ENCODE results near the gene SPATA1. TPM values are rescaled to one million over a fixed set of nuclear protein-coding genes. Genes with fewer than 3 reads are reported as not detected.

The SPATA1 gene
- polyA plus RNA-seq, 12 donors, result 0.69 to 3.3 (median 1.7) TPM; not detected in 2

DNA sequence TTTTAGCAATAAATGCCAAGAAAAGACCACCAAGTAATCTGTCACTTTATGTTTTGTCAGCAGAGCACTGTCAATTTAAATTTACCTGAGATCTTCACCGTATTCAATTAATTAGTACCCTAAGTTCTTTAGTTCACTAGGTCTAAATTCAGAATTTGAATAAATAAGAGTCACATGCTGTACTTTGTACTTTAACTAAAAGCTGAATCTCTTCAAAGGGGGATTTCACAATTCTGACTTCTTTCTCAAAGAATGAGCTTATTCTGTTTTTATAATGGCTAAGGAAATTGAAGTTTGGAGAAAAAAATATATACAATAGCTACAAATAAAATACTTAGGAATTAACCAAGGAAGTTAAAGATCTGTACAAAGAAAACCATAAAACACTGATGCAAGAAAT lies 2.3 kb downstream of the SPATA1 start:
- DNase-seq, result no peak

DNA sequence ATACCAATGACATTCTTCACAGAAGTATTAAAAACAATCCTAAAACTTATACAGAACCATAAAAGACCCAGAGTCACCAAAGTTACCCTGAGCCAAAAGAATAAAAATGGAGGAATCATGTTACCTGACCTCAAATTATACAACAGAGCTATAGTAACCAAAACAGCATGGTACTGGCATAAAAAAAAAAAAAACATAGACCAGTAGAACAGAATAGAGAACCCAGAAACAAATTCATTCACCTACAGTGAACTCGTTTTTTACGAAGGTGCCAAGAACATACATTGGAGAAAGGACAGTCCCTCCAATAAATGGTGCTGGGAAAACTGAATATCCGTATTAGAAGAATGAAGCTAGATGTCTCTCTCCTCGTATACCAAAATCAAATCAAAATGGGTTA lies 2.8 kb downstream of the SPATA1 start:
- DNase-seq, result no peak

DNA sequence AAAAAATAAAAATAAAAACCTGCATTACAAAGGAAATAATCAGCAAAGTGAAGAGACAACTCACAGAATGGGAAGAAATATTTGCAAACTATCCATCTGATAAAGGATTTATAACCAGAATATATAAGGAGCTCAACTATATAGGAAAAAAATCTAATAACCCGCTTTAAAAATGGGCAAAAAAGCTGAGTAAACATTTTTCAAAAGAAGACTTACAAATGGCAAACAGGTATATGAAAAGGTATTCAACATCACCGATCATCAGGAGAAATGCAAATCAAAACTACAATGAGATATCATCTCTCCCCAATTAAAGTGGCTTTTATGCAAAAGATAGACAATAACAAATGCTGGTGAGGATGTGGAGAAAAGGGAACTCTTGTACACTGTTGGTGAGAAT lies 4.0 kb downstream of the SPATA1 start:
- DNase-seq, result no peak

DNA sequence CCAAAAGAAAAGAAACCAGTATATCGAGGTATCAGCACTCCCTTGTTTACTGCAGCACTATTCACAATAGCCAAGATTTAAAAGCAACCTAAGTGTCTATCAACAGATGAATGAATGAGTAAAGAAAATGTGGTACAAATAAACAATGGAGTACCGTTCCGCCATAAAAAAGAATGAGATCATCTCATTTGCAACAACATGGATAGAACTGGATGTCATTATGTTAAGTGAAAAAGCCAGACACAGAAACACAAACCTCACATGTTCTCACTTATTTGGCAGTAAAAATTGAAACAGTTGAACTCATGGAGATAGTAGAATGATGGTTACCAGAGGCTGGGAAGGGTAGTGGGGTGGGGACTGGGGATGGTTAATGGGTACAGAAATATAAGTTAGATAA lies 4.5 kb downstream of the SPATA1 start:
- DNase-seq, result no peak

DNA sequence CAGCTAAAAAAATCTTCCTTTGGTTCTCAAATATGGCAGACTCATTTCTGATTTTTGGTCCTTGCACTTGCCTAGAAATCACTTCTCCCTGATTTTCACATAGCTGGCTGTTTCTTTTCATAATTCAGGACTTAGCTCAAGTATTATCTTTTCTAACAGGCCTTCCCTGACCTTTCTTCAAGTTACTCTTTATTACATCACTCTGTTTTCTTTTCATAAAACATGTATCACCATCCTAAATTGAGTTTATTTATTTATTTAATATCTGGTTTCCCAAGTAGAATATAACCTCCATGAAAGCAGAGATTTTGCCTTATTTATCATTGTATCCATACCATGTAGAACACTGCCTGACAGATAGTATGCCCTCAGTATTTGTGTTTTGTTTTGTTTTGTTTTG lies 18.4 kb downstream of the SPATA1 start:
- DNase-seq, result no peak

DNA sequence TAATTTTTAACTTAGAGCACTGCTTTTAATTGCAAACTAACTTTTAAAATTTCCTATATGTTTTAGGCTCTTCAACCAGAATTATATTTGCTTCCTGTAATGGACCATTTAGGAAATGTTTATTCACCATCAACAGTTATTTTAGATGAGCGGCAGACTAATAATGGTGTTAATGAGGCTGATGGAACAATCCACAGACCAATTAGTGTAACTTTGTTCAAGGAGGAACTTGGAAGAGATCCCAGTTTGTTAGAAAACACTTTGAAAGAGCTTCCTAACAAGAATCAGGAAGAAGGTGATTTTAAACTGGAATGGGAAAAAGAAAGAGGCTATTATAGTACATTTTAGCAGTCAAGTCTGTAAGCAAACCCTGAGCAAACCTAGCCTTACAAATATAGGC lies 19.6 kb downstream of the SPATA1 start:
- DNase-seq, result no peak

DNA sequence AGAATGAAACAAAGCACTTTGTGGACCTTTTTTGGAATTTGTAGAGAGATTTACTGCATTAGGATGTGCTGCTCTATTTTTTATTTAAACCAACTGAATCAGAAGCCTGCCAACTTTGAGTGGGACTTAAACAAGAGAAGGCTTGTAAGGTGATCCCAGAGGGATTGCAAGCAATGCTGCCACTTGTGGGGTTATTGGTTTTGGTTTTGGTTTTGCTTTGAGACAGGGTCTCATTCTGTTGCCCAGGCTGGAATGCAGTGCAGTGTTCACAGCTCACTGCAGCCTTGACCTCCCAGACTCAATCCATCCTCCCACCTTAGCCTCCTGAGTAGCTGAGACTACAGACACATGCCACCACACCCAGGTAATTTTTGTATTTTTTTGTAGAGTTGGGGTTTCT lies 32.4 kb downstream of the SPATA1 start:
- no peak for DNase-seq

DNA sequence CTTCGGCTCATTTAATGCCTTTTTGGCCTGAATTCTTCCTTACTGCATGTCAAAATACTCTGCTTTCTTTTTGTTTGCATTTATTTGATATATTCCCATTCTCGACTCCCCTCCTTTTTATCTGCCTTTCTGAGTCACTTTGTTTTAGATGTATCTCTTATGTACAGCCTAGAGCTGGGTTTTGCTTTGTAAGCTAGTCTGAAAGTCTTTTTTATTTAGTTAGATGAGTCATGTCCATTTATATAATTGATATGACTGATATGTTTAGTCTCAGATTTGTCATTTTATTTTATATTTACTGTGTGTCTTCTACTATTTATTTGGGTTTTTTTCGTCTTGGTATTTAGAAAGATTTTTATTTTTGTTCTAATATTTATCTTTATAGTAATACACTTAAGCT lies 33.8 kb downstream of the SPATA1 start:
- DNase-seq, result no peak

DNA sequence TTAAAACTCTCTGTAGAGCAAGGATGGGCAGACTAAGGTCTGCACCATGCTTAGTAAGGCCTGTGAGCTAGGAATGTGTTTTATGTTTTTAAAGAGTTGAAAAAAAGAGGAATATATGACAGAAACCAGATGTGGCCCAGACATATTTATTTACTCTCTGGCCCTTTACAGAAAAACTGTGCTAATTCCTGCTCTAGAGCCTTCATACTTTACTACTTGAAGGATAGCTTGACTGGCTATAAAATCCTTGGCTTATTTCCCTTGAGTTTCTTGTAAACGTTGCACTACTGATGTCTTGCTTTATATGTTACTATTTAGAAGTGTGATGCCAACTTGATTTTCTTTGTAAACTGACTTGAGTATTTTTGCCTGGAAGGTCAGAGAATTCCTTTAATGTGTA lies 34.6 kb downstream of the SPATA1 start:
- DNase-seq, result no peak

DNA sequence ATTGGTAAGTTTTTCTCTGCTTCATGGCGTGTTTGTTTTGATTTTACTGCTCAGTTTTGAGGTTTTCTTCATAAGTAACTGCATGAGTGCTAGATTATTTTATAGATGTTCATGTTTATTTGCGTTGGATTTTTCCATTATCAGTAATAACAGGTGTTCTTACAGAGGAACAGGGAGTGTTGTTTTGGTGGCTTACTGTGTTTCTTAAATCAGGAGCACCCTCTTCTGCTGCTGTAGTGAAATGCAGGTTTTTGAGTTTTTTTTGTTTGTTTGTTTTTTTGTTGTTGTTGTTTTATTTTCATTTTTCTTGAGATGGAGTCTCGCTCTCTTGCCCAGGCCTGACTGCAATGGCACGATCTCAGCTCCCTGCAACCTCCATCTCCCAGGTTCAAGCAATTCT lies 35.5 kb downstream of the SPATA1 start:
- DNase-seq, result no peak

DNA sequence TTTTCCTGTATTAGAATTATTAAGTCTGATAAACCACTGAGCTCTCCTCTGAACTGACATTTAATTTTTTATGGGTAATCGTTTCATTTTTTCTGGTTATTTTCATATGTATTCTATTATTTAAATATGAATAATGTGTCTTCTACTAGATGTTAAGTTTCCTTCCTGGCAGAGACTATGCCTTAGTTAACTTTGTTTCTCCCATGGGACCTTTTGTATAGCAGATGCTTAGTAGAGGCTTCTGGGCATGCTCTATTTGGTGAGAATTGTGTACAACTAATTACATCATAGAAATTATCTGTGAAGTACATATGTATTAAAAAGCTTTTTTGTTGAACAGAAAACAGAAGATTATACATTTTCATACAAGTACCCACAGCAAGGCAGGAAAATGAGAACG lies 44.6 kb downstream of the SPATA1 start:
- DNase-seq, result peak; percentile 2

DNA sequence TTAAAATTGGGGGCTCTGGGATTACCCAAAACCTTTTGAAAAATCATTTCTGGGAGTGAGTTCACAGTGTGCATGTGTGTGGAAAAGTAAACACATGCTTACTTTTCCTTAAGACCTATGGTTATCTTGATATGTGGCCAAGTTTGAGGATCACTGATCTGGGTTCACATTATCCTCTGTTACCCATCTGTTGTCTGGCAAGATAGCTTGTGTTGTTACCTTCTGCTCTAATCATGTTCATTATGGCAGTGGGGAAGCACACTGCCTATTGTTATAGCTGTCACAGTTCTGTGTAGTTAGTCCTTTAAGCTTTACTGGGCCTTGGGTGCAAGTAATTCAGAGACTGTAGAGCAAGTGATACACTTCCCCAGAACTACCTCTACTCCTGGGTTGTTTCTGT lies 63.0 kb downstream of the SPATA1 start:
- no peak for DNase-seq

DNA sequence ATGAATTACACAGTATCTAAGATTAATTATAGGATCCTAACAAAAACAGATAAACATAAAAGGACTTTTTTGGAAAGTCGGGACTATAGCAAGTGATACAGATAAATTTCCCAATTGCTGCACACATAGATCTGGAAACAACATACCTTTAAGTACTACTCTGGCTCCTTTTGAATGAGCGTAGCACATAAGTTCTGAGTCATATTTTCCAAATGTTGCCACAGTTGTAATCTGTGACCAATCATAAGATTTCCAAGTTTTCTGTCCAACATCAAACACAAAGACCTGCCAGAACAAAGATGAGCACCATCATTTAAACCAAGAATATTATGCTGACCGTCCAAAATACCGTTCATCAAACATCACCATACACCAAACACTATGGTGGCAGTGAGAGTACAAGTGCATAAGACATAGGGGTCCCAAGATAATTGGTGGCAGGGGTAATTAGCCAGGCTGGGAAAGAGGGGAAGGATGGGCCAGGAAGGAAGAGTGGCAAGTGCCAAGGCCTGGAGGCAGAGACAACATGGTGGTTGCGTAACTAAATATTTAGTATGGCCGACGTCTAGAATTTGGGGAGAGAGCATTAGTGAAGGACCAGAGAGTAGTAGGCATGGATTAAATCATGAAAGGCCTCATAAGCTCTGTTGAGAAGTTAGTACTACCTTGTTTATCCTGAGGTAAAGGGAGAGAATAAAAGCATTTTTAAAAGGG lies 64.4 kb downstream of the SPATA1 start:
- DNase-seq, result no peak

DNA sequence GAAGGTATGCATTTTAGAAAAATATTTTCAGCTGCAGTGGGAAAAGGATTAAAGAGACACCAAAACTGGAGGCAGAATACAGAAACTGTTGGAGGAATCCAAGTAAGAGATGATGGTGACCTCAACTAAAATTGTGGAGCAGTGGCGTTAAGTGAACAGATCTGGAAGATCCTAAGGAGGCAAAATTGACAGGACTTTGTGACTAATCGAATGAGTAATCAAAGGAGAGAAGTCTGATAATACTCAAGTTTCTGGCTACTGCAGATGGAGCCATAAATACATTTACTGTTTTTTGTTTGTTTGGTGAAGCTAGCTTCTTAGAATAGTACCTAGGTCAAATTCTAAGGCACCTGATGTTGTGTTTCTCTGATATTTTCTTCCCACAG lies 65.0 kb downstream of the SPATA1 start:
- no peak for DNase-seq

DNA sequence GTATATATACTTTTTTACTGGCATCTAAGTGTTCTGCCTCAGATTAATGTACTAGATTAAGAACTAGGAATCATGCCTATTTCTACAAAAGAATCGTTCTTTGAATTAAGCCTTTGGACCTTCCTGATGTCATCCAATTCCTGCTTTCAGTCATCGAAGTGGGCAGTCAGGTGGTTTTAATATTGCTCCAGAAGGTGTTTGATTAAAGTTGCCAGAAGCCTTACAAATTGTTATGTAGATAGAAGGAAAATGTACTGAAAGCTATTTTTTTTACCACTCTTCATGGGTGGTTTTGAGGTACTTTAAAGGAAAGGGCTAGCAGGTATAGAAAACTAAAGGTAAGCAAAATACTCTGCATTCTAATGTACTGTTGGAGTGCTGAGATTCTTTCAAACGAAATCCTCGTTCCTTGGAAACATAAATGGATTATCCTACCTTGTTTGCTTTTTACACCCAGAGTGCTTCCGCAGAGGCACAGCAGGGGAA lies 67.3 kb downstream of the SPATA1 start:
- DNase-seq, result peak; percentile 6

DNA sequence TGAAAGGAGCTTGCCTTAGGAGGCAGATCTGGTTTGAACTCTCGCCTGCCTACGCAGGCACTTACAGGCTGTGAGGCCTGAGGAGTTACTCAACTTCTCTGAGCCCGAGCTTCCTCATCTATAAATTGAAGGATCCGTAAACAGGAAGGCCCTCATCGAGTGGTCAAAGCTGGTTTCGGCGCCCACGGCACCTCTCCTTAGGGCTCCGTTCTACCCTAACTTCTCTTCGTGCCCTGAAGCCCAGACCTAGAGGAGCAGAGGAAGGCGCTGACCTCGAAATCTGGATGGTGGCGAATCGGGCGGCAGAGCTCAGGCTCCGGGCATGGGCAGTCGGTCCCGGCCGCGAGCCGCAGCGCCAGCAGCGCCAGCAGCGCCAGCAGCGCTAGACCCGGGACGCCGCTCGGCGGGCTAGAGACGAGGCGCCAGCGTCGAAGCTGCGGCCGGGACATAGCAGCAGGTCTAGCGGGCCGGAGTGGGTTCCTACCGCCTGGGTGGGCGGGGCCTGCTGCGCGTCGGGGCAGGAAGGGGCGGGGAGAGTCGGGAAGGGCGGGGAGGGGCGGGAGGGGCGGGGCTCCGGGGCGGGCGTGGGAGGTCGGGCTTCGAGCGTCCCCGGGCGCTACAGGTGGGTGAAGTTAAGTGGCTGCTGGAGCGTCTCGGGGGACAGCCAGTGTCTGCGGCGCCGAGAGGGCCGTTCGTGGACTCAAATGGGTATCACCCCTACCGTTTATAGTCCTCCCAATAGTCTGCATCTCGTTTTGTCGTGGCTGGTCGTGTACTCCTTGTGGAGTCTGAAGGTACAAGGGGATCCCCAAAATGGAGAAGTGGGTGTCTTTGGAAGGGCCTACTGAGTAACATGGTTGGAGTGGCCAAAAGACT lies 68.0 kb downstream of the SPATA1 start, which contains the start of gene CTBS:
Gene CTBS, minus strand, starts transcription at position 474 of the 876 bp plus-strand sequence. Its CDS starts 25 bp downstream, at position 449.
- peak; percentile 84 for DNase-seq

DNA sequence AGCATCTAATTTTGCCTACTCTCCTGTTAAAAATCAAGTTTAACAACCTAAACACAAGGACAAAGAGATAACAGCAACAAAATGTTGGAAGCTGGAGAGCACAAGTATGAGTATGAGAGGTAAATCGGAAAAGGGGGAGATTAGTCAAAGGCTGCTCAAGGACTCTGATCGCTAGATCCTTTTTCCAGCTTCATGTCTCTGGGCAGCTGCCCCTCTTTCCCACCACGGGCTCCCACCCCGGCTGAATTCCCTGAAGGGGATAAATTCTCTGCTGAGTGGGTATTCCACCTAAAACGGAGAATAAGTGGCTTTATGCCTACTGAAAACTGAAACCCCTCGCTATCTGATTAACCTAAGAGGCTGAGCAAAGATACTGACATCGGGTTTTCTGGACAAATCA lies 68.8 kb downstream of the SPATA1 start:
- peak; percentile 7 for DNase-seq

DNA sequence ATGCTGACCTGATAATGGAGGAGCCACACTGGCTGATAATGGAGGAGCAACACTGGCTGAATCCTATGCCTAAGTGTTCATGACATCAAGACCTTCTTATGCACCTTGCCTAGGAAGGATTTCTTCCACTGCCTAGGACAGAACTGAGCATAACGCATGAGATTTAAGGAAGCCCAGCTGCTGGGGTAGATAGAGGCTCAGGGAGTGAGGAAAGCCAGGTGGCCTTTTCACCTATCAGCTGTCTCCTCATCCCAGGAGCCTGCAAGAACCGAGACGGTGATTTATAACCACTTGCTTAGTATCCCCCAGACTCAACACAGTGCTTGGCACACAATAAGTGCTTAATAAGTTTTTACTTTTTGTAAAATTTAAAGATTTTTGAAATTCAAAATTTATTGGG lies 75.5 kb downstream of the SPATA1 start:
- DNase-seq, result no peak

DNA sequence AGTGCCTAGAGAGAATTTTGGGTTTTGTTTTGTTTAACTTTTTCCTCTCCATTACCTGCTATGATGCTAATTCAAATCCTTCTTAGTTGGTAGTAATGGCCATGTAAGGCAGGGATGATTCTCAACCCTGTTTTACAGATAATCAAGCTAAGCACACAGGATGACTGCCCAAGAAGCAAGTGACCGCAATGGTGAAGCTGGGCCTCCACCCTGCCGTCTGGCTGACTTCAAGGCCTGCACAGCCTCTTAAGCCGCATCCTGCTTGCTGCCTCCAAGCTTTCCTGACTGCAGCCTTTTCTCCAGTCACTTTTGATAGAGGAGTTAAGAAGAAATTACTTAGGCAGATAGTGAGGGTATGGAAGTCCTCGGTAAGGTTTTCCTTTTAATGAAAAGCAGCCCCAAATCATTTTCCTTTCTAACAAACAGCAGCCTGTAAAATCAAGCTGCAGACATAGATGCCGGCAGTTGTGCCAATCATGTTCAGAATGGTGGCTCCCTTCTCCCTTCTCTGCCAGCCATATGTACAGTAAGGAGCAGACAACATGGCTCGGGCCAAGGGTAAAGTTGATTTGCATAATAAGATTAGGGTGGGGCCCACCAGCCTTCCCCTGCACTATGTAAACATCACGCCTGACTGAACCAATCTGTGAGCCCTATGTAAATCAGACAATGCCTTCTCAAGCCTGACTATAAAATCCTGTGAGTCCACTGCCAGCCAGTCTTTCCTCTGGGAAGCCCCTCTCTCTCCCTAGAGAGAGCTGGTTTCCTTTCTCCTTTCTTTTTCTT lies 76.8 kb downstream of the SPATA1 start:
- no peak for DNase-seq

DNA sequence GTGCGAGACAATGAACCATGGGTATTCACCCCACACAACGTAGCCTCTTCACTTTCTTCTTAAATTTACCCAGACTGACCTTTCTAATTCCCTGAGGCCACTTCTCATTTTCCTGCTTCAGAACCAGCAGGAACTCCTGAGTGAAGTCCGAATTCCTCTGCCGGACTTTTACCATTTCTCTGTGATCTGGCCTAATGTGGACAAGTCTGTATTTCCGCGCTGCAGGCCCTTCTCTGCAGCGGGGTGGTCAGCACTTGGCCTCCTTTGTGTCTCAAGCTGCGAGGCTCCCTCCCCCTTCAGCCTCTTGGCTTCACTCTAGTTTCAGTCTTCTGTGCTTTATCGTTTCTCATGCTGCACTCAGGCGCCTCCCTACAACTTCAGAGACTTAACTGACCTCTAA lies 77.5 kb downstream of the SPATA1 start:
- no peak for DNase-seq

DNA sequence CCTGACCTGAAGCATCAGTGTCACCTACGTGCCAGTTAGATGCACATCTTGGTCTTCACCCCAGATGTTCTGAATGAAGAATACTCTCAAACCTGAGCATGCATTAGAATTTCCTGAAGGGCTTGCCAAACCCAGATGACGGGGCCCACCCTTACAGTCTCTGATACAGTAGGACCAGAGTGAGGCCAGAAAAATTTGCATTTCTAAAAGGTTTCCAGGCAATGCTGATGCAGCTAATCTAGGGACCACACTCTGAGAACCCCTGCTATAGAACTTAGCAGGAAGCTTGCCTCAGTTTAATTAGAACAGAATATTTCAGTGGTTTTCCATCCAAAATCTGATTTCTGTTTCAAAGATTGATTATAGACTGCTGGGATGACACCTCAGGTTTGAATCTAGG lies 77.9 kb downstream of the SPATA1 start:
- DNase-seq, result no peak

DNA sequence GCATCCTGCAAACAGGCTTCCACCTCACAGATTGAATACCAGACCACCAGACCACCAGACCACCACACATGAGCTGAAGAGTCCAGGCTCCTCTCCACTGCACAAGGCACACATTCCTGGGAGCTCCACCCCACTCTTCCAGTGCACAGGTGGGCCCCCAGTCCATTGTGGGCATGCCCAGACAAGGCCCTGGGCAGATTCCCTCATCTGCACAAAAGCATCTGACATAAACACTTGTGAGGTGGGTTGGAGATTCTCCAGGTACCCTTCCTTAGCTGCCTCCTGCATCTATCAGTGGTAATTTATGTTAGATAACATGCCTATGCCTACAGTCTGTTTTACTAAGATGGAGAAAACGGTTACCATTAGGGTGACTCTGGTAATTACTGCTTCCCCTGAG lies 79.6 kb downstream of the SPATA1 start:
- DNase-seq, result no peak

Data from muscle of arm (tissue), 12 donors.